AG04449 (cell line): ENCODE results near the gene FAM229A.

ENCODE experiments used
- CTCF ChIA-PET: fragments of 350-600 bp; formaldehyde crosslinking; extraction: SDS; loops from one replicate; lab custom pipeline; 2021; ENCODE audit warnings: antibody characterized with exemption; lab: Yijun Ruan, JAX
- POLR2A ChIA-PET: fragments of 400-600, 350-600 bp; formaldehyde crosslinking; extraction: SDS; loops from one replicate; lab custom pipeline; 2020; ENCODE audit warnings: antibody characterized with exemption, inconsistent platforms; lab: Yijun Ruan, JAX
- DNase-seq: peaks from one replicate; pipeline ENCODE4 v3.0.0-alpha.2; 2010; ENCODE audit warnings: low read depth, low spot score
- H3K4me3 ChIP-seq: 2 replicates; pipeline ENCODE4 v1.5.1; 2011; ENCODE audit warnings: low read depth, mild to moderate bottlenecking, control low read depth, low read length
- CTCF ChIP-seq: IDR thresholded peaks from one replicate; pipeline ENCODE4 v1.5.1; 2011; ENCODE audit warnings: mild to moderate bottlenecking, moderate library complexity, low read length, control low read depth, inconsistent platforms; ENCODE audit not compliant: insufficient read depth; ENCODE audit errors: missing control alignments

FAM229A gene

GRCh38 chr1:32329931-32330466 is 32.3 kb downstream of the FAM229A start:
- ChIA-PET CTCF (interaction anchor here (3.6 kb wide), 2 partner anchors 7 to 114 kb away, joined by 19 to 26 read pairs; no protein-coding TSS in a partner anchor), POLR2A (interaction anchor here (1.9 kb wide), 1 partner anchor 8 kb away, joined by 5 read pairs; no protein-coding TSS in a partner anchor)
- DNase-seq = no peak
- H3K4me3 ChIP-seq = no peak overlapping the region
- TF ChIP-seq CTCF = no peak

GRCh38 chr1:32327204-32327603 is 35.1 kb downstream of the FAM229A start:
- no peak overlapping the region for H3K4me3 ChIP-seq
- DNase-seq = no peak
- ChIA-PET POLR2A (interaction anchor here (1.0 kb wide), 1 partner anchor 9 kb away, joined by 4 read pairs; the partner anchor contains the start of gene MARCKSL1), CTCF (interaction anchor here (2.3 to 2.5 kb wide), 2 partner anchors 10 to 112 kb away, joined by 8 to 11 read pairs; no protein-coding TSS in a partner anchor)
- no peak for TF ChIP-seq CTCF

GRCh38 chr1:32321712-32322291 is 40.5 kb downstream of the FAM229A start:
- ChIA-PET CTCF (interaction anchor here (0.8 to 3.4 kb wide), 7 partner anchors 10 to 106 kb away, joined by 3 to 19 read pairs (median 3); partner anchors contain the start of gene MARCKSL1), POLR2A (interaction anchor here (0.6 to 3.9 kb wide), 3 partner anchors 9 to 14 kb away, joined by 4 to 20 read pairs (median 5); partner anchors contain the start of gene MARCKSL1)
- H3K4me3 ChIP-seq = no peak overlapping the region
- TF ChIP-seq CTCF = no peak
- DNase-seq = no peak

- CTCF ChIA-PET = interaction anchor here (0.8 to 6.4 kb wide), 7 partner anchors 10 to 104 kb away, joined by 3 to 103 read pairs (median 4); no protein-coding TSS in a partner anchor
- no peak overlapping the region for H3K4me3 ChIP-seq
- no peak for TF ChIP-seq CTCF
- no peak for DNase-seq
- POLR2A ChIA-PET = interaction anchor here (0.6 to 1.1 kb wide), 2 partner anchors 17 to 18 kb away, joined by 3 read pairs; partner anchors contain the start of gene MARCKSL1
These were observed 44.0 kb downstream of the FAM229A start for GRCh38 chr1:32318127-32318869.

- H3K4me3 ChIP-seq = no peak overlapping the region
- CTCF ChIA-PET = interaction anchor here (0.8 to 6.4 kb wide), 12 partner anchors 8 to 103 kb away, joined by 3 to 103 read pairs (median 4); no protein-coding TSS in a partner anchor
- no peak for DNase-seq
- POLR2A ChIA-PET = interaction anchor here (1.6 kb wide), 1 partner anchor 19 kb away, joined by 5 read pairs; the partner anchor contains the start of gene MARCKSL1
- no peak for TF ChIP-seq CTCF
These were observed 45.4 kb downstream of the FAM229A start for GRCh38 chr1:32316903-32317277.
